HG02678 (cell line): Measurements from ENCODE around the gene RAD54L.
"Not testable (repeated sequence)": the region's sequence is repeated elsewhere in the genome, so short reads cannot be mapped to it uniquely, and the experiment has no call there.

ENCODE experiments used
- ATAC-seq: cut with Tn5 transposase; IDR thresholded peaks from one replicate; pipeline ENCODE4 v1.9.1; 2021; ENCODE audit warnings: mild to moderate bottlenecking, moderate library complexity; ENCODE audit not compliant: unreplicated experiment

Gene RAD54L

DNA sequence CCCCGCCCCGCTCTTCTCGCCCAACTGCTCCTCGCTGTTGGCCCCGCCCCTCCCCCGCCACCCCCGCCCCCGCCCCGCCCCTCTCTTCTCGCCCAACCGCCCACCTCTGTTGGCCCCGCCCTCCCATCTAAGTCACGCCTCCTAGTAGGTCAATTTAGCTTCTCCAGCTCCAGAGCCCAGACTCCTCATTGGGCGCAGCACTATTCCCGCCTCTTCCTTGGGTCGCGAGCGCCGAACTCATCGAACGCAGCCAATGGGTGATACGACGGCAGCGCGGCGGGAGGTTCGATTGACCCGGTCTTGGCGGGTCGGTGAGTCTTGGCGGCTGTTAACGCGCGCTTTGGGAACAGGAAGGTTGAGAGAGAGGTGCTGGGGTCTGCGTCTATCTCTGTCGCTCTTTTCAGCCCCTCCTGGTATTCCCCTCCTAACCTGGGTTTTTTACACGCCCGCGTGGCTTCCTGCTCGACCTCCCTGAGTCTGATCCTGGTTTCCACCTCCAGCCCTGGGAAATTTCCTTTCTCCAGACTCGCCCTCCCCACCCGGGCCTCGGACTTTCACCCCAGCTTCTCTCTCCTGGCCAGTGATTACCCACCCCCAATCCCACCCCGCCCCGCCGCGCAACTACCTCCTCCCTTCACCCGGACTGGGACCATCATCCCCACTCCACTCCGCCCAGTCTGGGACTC lies at the start of gene RAD54L:
Gene RAD54L (plus strand): TSS at position 328 of the 686 bp plus-strand sequence. CDS start 643 bp downstream, outside the sequence.
- peak; percentile 91 for ATAC-seq

GRCh38 chr1:46197964-46198811 lies 49.4 kb upstream of the RAD54L start, which contains the start of gene POMGNT1:
POMGNT1 (minus strand) TSS chr1:46198434; CDS start chr1:46197821, 613 bp downstream.
- ATAC-seq, result peak; percentile 91

DNA sequence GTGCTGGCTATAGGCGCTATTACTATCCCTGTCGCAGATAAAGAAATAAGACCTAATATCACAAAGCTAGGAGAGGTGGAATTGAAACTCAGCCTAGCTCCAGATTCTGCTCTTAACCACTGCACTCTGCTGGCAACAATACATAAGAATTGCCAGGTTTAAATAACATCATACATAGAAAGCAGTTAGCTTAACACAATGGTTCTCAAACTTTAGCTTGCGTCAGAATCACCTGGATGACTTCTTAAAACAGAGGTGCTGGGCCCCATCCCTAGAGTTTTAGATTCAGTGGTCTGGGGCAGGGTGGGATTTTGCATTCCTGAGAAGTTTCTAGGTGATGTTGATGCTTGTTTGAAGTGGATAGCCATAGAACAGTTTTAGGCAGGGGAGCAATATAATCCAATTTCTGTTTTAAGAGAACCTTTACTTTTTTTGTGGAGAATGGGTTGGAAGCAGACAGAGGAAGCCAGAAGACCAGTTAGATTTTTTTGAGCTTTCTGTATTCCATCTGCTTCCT lies 48.3 kb upstream of the RAD54L start:
- ATAC-seq, result no peak

DNA sequence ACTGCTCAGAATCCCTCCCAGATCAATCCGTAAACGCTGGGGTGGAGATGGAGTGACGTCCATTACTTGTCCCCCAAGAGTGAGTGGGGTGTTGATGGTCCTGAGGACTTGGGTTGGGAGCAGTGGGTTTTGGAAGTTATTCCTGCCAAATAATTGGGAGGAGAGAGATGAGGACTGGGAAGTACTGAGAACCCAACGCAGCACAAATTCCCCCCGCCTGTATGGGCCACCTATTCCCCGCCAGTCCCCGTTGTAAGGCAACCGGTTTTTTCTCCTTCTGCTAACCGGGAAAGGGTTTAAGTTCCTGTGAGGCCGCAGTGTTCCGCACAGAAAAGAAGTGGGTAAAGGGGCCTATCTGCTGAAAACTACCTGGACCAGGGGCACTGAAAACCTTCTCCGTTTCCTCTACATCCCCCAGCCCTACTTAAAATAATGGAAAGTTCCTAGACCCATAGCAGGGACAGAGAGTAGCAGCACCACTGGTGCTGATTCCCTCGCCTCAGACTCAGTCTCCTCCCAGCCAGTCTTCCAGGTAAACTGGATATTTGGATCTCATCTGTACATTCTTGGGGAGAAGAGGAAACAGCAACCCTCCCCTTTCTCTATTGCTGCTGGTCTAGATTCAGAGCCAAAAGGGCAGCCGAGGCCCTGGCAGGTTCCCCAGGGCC lies 43.7 kb upstream of the RAD54L start:
- no peak for ATAC-seq

- no peak for ATAC-seq
These were observed 43.2 kb upstream of the RAD54L start for GRCh38 chr1:46204406-46204742.

DNA sequence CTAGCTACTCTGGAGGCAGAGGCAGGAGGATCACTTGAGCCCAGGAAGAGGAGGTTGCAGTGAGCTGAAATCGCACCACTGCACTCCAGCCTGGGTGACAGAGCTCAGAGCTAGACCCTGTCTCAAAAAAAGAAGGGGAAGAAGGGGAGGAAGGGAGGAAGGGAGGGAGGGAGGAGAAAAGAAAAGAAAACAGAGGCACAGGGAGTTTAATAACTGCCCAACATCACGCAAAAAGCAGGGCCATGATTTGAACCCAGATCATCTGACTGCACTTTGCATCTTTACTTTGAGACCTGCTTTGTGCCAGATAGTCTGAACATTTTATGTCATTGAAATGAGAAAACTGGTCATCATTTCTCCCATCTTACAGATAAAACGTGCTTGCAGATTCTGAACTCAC lies 42.4 kb upstream of the RAD54L start:
- no peak for ATAC-seq

- no peak for ATAC-seq
These were observed 41.8 kb upstream of the RAD54L start for GRCh38 chr1:46205791-46206190.

DNA sequence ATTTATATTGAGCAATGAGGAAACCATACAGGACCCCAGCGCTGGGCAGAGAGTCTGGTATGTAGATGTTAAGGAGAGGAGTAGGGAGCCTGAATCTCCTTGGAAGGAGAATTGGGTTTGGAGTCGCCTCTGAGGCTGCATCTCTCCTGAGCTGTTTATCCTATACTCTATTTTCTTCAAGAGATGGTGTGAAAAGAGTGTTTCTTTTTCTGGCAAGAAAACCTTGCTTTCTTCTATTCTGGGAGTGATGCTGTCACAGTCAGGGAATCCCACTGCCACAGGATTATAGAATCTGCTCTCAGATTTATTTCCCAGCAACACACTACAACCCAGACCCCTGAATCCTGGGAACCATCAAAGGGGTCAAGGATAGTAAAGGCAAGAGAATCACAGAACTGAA lies 41.2 kb upstream of the RAD54L start:
- no peak for ATAC-seq

DNA sequence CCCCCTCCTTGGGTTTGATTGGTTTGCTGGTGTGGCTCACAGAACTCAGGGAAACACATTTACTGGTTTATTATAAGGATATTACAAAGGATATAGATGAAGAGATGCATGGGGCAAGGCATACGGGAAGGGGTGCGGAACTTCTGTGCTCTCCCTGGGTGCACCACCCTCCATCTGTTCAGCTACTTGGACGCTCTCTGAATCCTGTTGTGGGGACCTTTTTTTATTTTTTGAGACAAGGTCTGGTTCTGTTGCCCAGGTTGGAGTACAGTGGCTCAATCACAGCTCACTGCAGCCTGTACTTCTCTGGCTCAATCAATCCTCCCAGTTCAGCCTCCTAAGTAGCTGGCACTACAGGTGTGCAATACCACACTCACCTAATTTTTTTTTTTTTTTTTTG lies 37.0 kb upstream of the RAD54L start:
- ATAC-seq, result no peak

- ATAC-seq, result no peak
These were observed 36.5 kb upstream of the RAD54L start for GRCh38 chr1:46211051-46211450.

- ATAC-seq, result no peak
These were observed 32.1 kb upstream of the RAD54L start for GRCh38 chr1:46215504-46215903.

DNA sequence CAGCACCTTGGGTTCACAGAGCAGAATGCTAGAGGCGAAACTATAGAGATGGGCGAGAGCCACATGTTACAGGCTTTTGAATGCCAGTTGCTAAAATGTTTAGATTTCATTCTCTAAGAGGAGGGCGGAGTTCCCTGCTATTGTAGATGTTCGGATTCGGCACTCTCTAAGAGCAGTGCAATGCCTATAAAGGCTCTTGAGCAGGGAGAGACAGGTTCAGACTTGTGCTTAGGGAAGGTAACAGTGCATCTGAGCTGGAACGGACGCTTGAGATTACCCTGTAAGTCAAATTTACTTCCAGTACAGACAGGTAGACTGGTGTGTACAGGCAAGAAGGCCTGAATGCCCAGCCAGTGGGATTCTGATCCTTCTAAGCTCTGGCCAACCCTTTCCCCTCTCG lies 29.1 kb upstream of the RAD54L start:
- ATAC-seq, result no peak

GRCh38 chr1:46219551-46220520 lies 27.7 kb upstream of the RAD54L start:
- no peak for ATAC-seq

- ATAC-seq, result no peak
These were observed 26.8 kb upstream of the RAD54L start for GRCh38 chr1:46220808-46221207.

GRCh38 chr1:46221749-46222148 lies 25.8 kb upstream of the RAD54L start:
- no peak for ATAC-seq

- ATAC-seq, result not testable (repeated sequence)
These were observed 24.5 kb upstream of the RAD54L start for GRCh38 chr1:46223055-46223454.

GRCh38 chr1:46223472-46223943 lies 24.1 kb upstream of the RAD54L start:
- peak; percentile 61 for ATAC-seq

GRCh38 chr1:46224966-46225365 lies 22.6 kb upstream of the RAD54L start:
- no peak for ATAC-seq

GRCh38 chr1:46231231-46231630 lies 16.3 kb upstream of the RAD54L start:
- ATAC-seq, result not testable (repeated sequence)

DNA sequence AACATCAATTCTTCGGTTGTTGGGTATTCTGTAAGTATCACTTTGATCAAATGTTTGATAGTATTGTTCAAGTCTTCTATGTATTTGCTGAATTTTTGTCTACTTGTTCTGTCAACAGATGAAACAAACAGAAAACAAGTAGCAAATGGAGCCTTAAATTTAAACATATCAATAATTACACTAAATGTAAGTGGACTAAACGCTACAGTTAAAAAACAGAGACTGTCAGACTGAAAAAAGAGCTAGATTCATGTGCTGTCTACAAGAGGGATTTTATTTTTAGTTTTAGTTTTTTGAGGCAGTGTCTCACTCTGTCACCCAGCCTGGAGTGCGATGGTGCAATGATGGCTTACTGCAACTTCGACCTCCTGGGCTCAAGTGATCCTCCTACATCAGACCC lies 10.7 kb upstream of the RAD54L start:
- ATAC-seq, result no peak
